WTC11 (cell line): ENCODE results near the gene RRBP1. TPM values are rescaled to one million over a fixed set of nuclear protein-coding genes. Genes with fewer than 3 reads are reported as not detected.

Experiments used
- ATAC-seq: fragments of 200-7000 bp; cut with Tn5 transposase; 2 replicates; pipeline ENCODE4 v1.10.0; 2021; ENCODE audit warnings: mild to moderate bottlenecking, moderate library complexity
- CTCF ChIA-PET: fragments of 300-600 bp; sonication (Branson Sonifier 250); formaldehyde crosslinking; loops from one replicate; lab custom pipeline; 2021; ENCODE audit warnings: antibody characterized with exemption; lab: Charles Lee
- POLR2A ChIA-PET: fragments of 350-600 bp; sonication (Branson Sonifier 250); formaldehyde crosslinking; loops from one replicate; lab custom pipeline; 2021; ENCODE audit warnings: antibody characterized with exemption; lab: Charles Lee
- DNase-seq: peaks from one replicate; pipeline ENCODE4 v3.0.0; 2021; ENCODE audit warnings: low spot score
- H3K27ac Mint-ChIP-seq: 2 replicates; pipeline ENCODE4 v1.8.0; 2021; ENCODE audit warnings: mixed read lengths
- H3K27me3 Mint-ChIP-seq: 2 replicates; pipeline ENCODE4 v1.8.0; 2021; ENCODE audit warnings: low read depth, mild to moderate bottlenecking, moderate library complexity, mixed read lengths
- H3K36me3 Mint-ChIP-seq: 2 replicates; pipeline ENCODE4 v1.8.0; 2021; ENCODE audit warnings: mixed read lengths
- H3K4me1 Mint-ChIP-seq: 2 replicates; pipeline ENCODE4 v1.8.0; 2022; ENCODE audit warnings: mixed read lengths
- H3K4me3 Mint-ChIP-seq: 2 replicates; pipeline ENCODE4 v1.8.0; 2021; ENCODE audit warnings: mild to moderate bottlenecking, moderate library complexity, mixed read lengths
- H3K9me3 Mint-ChIP-seq: 2 replicates; pipeline ENCODE4 v1.8.0; 2021; ENCODE audit warnings: mixed read lengths
- ATF1 ChIP-seq: sonication (generic); formaldehyde crosslinking; IDR thresholded peaks from 2 replicates; pipeline ENCODE4 v1.8.1; 2023; ENCODE audit warnings: mild to moderate bottlenecking, moderate library complexity, missing genetic modification reagents
- CTCF ChIP-seq: fragments of 200-600 bp; IDR thresholded peaks from 2 replicates; pipeline ENCODE4 v1.8.0; 2022; ENCODE audit warnings: antibody characterized with exemption
- FOXK1 ChIP-seq: sonication (generic); formaldehyde crosslinking; IDR thresholded peaks from 2 replicates; pipeline ENCODE4 v1.8.0; 2022; ENCODE audit warnings: mild to moderate bottlenecking, moderate library complexity, missing genetic modification reagents
- FOXP1 ChIP-seq: sonication (generic); formaldehyde crosslinking; IDR thresholded peaks from 2 replicates; pipeline ENCODE4 v1.8.0; 2022; ENCODE audit warnings: missing genetic modification reagents, mild to moderate bottlenecking, moderate library complexity, borderline replicate concordance
- GABPB1 ChIP-seq: sonication (generic); formaldehyde crosslinking; IDR thresholded peaks from 2 replicates; pipeline ENCODE4 v1.8.1; 2023; ENCODE audit warnings: mild to moderate bottlenecking, missing genetic modification reagents
- HMGXB4 ChIP-seq: sonication (generic); formaldehyde crosslinking; IDR thresholded peaks from 2 replicates; pipeline ENCODE4 v1.8.1; 2023; ENCODE audit warnings: mild to moderate bottlenecking, moderate library complexity, missing genetic modification reagents
- KAT7 ChIP-seq: sonication (generic); formaldehyde crosslinking; IDR thresholded peaks from 2 replicates; pipeline ENCODE4 v1.8.1; 2023; ENCODE audit warnings: missing genetic modification reagents, mild to moderate bottlenecking, borderline replicate concordance
- MLX ChIP-seq: sonication (generic); formaldehyde crosslinking; IDR thresholded peaks from 2 replicates; pipeline ENCODE4 v1.8.1; 2023; ENCODE audit warnings: mild to moderate bottlenecking, missing genetic modification reagents, moderate library complexity
- NR2C2 ChIP-seq: sonication (generic); formaldehyde crosslinking; IDR thresholded peaks from 2 replicates; pipeline ENCODE4 v1.8.0; 2022; ENCODE audit warnings: mild to moderate bottlenecking, missing genetic modification reagents
- NR3C1 ChIP-seq: sonication (generic); formaldehyde crosslinking; conservative IDR thresholded peaks from 2 replicates; pipeline ENCODE4 v1.8.1; 2023; ENCODE audit warnings: low read depth, mild to moderate bottlenecking, missing genetic modification reagents
- PRDM15 ChIP-seq: sonication (generic); formaldehyde crosslinking; IDR thresholded peaks from 2 replicates; pipeline ENCODE4 v1.8.0; 2022; ENCODE audit warnings: missing genetic modification reagents
- PREB ChIP-seq: sonication (generic); formaldehyde crosslinking; IDR thresholded peaks from 2 replicates; pipeline ENCODE4 v1.8.1; 2022; ENCODE audit warnings: mild to moderate bottlenecking, missing genetic modification reagents, moderate library complexity, borderline replicate concordance
- SMAD3 ChIP-seq: sonication (generic); formaldehyde crosslinking; IDR thresholded peaks from 2 replicates; pipeline ENCODE4 v1.8.0; 2022; ENCODE audit warnings: missing genetic modification reagents, mild to moderate bottlenecking, borderline replicate concordance
- SOX15 ChIP-seq: fragments of 250-450 bp; sonication (Bioruptor Pico); IDR thresholded peaks from 2 replicates; pipeline ENCODE4 v1.9.0; 2021; ENCODE audit warnings: mild to moderate bottlenecking
- ZNF121 ChIP-seq: sonication (generic); formaldehyde crosslinking; IDR thresholded peaks from 2 replicates; pipeline ENCODE4 v1.8.0; 2023; ENCODE audit warnings: missing genetic modification reagents
- ZNF138 ChIP-seq: sonication (generic); formaldehyde crosslinking; conservative IDR thresholded peaks from 2 replicates; pipeline ENCODE4 v1.8.1; 2022; ENCODE audit warnings: mild to moderate bottlenecking, moderate library complexity, missing genetic modification reagents
- total RNA-seq: library from RNA; stranded (reverse); gene quantifications from 3 replicates; pipeline ENCODE4 v1.2.3, GENCODE V29; 2021
- TF ChIP-seq, protein P1 (sequence below): sonication (generic); formaldehyde crosslinking; IDR thresholded peaks from 2 replicates; pipeline ENCODE4 v1.8.1; 2023; ENCODE audit warnings: mild to moderate bottlenecking, missing genetic modification reagents
- TF ChIP-seq, protein P2 (sequence below): sonication (generic); formaldehyde crosslinking; conservative IDR thresholded peaks from 2 replicates; pipeline ENCODE4 v1.8.1; 2023; ENCODE audit warnings: mild to moderate bottlenecking, low read depth, missing genetic modification reagents, moderate library complexity
- TF ChIP-seq, protein P3 (sequence below): fragments of 250-450 bp; sonication (Bioruptor Pico); IDR thresholded peaks from 2 replicates; pipeline ENCODE4 v1.9.0; 2021; ENCODE audit warnings: mild to moderate bottlenecking, borderline replicate concordance

RRBP1 gene
- total RNA-seq, 1 experiment from 2014 or later = 171 TPM

DNA sequence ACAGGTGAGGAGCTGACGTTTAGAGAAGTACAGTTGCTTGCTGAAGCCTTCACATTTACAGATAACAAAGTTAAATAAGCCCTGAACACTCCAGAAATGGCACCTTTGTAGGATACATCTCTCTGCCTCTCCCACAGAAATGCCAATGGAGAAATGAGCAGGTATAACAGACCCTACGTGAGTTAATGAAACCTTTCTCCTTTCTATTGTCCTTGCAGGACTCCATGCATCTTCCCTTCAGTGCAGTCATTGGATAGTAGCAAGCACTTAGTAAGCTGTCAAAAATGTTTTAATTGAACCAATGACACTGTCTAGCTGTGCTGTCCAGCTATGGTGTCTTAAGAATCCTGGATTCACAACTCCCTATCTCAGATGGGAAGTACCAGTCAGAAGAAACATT, 8.1 kb upstream of the RRBP1 start:
- no peak for DNase-seq
- no peak overlapping the region for H3K27ac Mint-ChIP-seq
- TF ChIP-seq MLX (CRISPR knock-in tag) (no peak), PREB (no peak), ATF1 (CRISPR knock-in tag) (no peak), ZNF121 (CRISPR knock-in tag) (no peak), GABPB1 (CRISPR knock-in tag) (no peak), NR2C2 (no peak), KAT7 (CRISPR knock-in tag) (no peak), CTCF (no peak), SOX15 (CRISPR knock-in tag) (no peak), HMGXB4 (CRISPR knock-in tag) (no peak), FOXP1 (no peak), ZNF138 (CRISPR knock-in tag) (no peak), NR3C1 (CRISPR knock-in tag) (no peak), PRDM15 (CRISPR knock-in tag) (no peak), FOXK1 (CRISPR knock-in tag) (no peak), SMAD3 (CRISPR knock-in tag) (no peak)
- TF ChIP-seq, protein P1, sequence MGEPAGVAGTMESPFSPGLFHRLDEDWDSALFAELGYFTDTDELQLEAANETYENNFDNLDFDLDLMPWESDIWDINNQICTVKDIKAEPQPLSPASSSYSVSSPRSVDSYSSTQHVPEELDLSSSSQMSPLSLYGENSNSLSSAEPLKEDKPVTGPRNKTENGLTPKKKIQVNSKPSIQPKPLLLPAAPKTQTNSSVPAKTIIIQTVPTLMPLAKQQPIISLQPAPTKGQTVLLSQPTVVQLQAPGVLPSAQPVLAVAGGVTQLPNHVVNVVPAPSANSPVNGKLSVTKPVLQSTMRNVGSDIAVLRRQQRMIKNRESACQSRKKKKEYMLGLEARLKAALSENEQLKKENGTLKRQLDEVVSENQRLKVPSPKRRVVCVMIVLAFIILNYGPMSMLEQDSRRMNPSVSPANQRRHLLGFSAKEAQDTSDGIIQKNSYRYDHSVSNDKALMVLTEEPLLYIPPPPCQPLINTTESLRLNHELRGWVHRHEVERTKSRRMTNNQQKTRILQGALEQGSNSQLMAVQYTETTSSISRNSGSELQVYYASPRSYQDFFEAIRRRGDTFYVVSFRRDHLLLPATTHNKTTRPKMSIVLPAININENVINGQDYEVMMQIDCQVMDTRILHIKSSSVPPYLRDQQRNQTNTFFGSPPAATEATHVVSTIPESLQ (CRISPR knock-in tag) = no peak
- TF ChIP-seq, protein P2, sequence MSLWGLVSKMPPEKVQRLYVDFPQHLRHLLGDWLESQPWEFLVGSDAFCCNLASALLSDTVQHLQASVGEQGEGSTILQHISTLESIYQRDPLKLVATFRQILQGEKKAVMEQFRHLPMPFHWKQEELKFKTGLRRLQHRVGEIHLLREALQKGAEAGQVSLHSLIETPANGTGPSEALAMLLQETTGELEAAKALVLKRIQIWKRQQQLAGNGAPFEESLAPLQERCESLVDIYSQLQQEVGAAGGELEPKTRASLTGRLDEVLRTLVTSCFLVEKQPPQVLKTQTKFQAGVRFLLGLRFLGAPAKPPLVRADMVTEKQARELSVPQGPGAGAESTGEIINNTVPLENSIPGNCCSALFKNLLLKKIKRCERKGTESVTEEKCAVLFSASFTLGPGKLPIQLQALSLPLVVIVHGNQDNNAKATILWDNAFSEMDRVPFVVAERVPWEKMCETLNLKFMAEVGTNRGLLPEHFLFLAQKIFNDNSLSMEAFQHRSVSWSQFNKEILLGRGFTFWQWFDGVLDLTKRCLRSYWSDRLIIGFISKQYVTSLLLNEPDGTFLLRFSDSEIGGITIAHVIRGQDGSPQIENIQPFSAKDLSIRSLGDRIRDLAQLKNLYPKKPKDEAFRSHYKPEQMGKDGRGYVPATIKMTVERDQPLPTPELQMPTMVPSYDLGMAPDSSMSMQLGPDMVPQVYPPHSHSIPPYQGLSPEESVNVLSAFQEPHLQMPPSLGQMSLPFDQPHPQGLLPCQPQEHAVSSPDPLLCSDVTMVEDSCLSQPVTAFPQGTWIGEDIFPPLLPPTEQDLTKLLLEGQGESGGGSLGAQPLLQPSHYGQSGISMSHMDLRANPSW (CRISPR knock-in tag) = no peak
- TF ChIP-seq, protein P3, sequence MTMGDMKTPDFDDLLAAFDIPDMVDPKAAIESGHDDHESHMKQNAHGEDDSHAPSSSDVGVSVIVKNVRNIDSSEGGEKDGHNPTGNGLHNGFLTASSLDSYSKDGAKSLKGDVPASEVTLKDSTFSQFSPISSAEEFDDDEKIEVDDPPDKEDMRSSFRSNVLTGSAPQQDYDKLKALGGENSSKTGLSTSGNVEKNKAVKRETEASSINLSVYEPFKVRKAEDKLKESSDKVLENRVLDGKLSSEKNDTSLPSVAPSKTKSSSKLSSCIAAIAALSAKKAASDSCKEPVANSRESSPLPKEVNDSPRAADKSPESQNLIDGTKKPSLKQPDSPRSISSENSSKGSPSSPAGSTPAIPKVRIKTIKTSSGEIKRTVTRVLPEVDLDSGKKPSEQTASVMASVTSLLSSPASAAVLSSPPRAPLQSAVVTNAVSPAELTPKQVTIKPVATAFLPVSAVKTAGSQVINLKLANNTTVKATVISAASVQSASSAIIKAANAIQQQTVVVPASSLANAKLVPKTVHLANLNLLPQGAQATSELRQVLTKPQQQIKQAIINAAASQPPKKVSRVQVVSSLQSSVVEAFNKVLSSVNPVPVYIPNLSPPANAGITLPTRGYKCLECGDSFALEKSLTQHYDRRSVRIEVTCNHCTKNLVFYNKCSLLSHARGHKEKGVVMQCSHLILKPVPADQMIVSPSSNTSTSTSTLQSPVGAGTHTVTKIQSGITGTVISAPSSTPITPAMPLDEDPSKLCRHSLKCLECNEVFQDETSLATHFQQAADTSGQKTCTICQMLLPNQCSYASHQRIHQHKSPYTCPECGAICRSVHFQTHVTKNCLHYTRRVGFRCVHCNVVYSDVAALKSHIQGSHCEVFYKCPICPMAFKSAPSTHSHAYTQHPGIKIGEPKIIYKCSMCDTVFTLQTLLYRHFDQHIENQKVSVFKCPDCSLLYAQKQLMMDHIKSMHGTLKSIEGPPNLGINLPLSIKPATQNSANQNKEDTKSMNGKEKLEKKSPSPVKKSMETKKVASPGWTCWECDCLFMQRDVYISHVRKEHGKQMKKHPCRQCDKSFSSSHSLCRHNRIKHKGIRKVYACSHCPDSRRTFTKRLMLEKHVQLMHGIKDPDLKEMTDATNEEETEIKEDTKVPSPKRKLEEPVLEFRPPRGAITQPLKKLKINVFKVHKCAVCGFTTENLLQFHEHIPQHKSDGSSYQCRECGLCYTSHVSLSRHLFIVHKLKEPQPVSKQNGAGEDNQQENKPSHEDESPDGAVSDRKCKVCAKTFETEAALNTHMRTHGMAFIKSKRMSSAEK = no peak
- TF ChIP-seq, all 79 proteins: peak for 0
- H3K4me3 Mint-ChIP-seq = no peak overlapping the region
- ChIA-PET POLR2A (interaction anchor here (1.5 kb wide), 1 partner anchor 8 kb away, joined by 5 read pairs; the partner anchor contains the start of gene RRBP1), CTCF (no interaction called here)
- peaks cover 29% of the 10 kb centered on the region for H3K9me3 Mint-ChIP-seq
- peaks cover 5% of the 10 kb centered on the region for H3K27me3 Mint-ChIP-seq
- no peak for ATAC-seq
- no peaks in the 10 kb centered on the region; the same call in 1 of the 2 replicates for H3K36me3 Mint-ChIP-seq
- peaks cover 11% of the 10 kb centered on the region for H3K4me1 Mint-ChIP-seq
